Nucleus accumbens (tissue), 56 donors: Measurements from ENCODE around the gene DSN1.
A peak's percentile ranks its signal among the peaks of the same experiment; 100 is the strongest.
"Not testable (repeated sequence)": the region's sequence is repeated elsewhere in the genome, so short reads cannot be mapped to it uniquely, and the experiment has no call there.

ENCODE experiments used
- DNase-seq, 56 donors: peaks; one replicate each; lab custom pipeline; 2025; lab: John Stamatoyannopoulos, UW

DSN1 gene, protein sequence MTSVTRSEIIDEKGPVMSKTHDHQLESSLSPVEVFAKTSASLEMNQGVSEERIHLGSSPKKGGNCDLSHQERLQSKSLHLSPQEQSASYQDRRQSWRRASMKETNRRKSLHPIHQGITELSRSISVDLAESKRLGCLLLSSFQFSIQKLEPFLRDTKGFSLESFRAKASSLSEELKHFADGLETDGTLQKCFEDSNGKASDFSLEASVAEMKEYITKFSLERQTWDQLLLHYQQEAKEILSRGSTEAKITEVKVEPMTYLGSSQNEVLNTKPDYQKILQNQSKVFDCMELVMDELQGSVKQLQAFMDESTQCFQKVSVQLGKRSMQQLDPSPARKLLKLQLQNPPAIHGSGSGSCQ

DNA sequence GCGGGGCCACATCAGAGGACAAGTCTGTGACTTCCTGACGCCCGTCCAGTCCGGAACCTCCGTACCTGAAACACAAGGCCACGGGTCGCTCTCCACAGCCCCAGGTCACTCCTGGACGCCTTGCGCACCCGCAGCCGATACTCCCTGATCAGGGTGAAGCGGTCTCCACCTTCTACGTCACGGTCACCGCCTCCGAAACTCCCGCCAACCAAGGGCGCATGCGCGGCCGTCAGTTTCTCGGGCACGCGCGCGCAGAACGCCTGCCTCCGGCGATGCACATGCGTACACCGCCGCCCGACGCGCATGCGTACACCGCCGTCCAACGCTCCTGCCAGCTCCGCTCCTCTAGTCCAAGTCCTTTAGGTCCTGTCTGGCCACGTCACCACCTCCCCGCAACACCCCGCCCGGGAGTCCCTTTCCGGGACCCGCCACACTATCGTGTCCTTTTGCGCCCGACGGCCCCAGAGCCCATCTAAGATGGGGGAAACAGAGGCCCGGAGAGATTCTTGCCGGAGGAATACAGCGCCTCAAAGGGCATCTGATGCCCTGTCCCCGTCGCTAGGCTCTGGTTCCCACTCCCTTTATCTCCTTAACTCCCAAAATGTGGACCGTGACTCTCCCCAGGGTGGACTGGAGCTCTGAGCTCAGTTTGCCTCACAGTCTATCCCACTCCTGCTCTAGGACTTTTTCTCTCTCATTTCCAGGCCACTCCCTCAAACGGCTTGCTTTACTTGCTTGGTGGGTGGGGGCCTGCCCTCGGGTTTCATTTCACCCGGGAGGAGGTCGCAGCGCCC is at the start of gene DSN1:
TSS of gene DSN1 (minus strand) at position 167 of the 794 bp plus-strand sequence. CDS start 2,305 bp downstream, outside the sequence.
- peak in 55 of 56 donors; percentile 35 to 97 (median 89) for DNase-seq

DNA sequence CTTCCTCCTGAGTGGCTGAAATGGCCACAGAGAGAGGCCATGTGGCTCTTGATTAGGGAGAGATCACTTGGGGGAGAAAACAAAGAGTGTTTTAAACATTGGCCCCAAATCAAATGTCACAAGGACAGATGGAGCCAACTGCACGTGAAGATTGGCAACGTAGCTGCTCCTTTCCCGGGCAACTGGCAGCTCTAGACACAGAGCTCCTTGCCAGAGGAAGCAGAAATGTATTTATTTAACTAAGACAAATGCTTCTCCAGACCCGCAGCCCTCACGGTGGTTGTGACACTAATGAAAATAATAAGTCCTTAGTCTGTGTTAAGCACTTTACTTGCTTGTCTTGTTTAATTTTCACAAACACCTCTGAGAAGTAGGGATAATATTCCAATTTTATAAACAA is 49.6 kb upstream of the DSN1 start:
- peak in 1 of 56 donors; percentile 15 for DNase-seq

DNA sequence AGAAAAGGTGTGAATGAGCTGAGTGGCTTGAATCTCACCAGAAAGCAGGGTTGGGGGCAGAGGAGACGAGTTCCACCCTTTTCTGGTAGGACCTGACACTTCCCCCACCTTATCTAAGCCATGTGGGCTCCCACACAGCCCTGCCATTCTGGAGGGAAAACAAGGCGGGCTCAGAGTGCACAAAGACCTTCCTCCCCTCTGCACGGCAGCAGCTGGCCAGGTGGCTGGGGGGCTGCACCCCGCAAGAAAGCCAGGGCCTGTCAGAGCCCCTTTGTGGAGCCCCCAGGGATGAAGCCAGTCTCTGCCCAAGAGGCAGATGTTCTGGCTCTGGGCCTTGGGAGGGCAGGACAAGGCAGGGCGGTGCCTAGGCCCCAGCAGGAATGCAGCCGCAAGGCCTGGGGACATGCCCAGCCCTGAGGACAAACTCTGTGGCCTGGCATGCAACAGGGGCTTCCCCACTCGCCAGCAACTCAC is 48.4 kb upstream of the DSN1 start:
- DNase-seq, result peak in 43 of 56 donors; percentile 11 to 80 (median 53)

DNA sequence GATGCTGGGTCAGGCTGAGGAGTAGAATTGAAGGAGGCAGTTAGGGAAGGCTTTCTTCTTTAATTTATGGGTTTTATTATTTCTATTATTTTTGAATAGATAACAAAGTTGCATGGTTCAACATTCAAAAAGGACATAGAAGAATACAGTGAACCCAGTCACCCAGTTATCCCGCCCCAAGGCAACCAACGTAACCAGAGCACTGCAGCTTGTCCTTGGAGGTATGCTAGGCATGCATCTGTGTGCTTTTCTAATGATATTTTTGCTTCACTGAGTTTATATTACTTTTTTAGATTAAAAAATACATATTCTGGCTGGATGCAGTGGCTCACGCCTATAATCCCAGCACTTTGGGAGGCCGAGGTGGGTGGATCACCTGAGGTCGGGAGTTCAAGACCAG is 47.4 kb upstream of the DSN1 start:
- DNase-seq, result no peak

DNA sequence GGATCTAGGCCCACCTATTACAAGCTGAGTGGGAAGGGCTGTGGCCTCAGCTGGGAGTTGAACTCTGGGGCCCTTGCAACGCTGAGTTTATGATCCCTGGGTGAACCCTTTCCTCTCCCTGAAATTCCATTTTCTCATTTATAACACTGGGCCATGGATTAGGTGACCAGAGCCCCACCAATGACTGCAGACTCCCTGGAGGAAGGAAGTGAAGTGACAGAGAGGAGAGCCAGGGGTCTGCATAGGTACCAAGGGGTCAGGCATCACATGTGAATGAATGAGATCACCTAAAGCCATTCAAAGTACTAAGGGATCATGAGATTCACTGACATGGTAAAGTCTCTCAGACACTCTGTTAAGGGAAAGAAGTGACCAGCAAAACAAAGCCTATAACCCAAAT is 46.5 kb upstream of the DSN1 start:
- DNase-seq, result no peak

DNA sequence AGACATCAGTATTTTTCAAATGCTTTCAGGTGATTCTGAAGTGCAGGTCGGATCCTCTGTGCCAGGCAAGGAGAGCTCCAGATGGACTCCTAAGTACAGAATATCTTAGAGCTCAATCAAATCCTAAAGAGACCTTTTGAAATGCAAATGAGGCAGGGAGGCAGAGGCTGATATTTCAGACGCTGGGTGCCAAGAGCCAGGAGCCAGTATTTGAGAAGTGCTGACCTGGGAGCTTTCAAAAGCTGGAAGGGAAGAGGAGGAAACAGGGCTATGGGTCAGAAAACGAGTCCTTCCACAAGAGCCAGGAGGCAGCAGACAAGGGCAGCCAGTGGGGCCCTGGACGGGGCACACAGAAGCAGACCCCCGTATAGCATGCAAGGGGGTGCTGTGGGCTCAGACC is 46.1 kb upstream of the DSN1 start:
- peak in 1 of 56 donors; percentile 16 for DNase-seq

DNA sequence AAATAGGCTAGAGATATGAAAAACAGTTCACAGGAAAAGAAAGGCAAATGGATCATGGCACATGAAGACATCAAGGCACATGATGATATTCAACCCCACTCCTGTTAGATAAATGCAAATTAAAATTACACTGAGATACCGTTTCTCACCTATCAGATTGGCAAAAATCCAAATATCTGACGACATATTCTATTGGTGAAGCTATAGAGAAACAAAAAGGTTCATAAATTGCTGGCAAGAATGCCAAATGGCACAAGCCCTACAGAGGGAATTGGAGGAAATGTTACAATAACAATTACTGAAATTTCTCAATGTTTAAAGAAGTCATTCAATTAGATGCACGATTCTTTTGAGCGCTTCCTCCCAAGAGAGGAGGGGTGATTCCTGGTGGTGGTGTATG is 45.3 kb upstream of the DSN1 start:
- no peak for DNase-seq

DNA sequence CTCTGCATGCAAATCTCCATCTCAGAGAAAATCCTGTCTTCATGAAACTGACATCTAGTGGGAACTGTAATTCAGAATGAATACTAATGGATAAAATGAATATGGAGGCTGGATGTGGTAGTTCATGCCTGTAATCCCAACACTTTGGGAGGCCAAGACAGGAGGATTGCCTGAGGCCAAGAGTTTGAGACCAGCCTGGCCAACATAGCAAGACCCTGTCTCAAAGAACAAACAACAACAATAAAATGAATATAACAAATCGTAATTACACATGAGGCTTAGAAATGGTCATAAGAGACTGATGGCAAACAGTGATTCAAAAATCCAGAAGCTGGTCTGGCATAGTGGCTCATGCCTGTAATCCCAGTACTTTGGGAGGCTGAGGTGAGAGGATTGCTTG is 44.6 kb upstream of the DSN1 start:
- DNase-seq, result no peak

DNA sequence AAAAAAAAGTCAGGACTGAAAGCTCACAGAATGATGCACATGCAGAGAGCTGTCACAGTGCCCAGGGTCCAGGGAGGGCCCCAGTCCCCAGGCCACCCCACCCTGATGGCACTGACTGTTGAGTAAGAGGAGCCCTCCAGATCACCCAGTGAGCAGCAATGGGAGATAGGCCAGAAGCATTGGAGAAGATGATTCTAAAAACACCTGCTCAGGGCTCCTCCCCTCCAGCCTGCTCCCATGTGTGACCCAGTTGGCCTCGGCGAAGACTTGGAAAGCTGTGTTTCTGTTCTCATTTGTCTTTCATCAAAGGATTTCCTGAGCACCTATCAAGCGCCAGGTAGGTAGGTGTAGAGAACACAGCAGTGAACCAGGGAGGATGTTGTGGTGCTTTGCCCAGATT is 43.9 kb upstream of the DSN1 start:
- DNase-seq, result no peak

DNA sequence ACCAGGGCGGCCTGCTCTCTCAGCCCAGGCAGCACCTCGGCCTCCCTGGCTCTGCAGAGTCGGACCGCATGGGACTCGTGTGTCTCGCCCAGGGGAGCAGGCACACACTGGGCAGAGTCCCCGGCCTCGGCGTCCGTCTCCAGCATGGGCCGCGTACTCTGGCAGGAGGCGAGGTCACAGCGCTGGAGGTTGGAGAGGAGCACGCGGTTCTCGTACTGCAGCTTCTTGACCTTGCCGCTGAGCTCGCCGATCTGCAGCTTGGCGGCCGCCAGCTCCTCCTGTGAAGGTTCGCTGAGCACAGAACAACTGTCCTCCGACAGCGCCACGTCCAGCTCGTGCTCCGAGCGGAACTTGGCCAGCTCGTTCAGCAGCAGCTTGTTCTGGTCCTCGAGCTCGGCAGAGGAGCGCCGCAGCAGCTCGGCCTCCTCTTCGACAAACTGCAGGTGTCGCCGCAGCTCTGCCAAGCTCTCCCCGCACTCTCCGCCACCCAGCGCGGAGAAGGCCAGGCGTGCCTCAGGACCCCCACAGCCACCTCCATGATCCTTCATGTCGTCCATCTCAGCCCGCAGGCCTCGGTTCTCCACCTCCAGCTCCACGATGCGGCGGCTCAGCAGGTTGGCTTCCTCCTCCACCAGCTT is 42.0 kb upstream of the DSN1 start:
- peak in 2 of 56 donors; percentile 22 to 32 for DNase-seq

DNA sequence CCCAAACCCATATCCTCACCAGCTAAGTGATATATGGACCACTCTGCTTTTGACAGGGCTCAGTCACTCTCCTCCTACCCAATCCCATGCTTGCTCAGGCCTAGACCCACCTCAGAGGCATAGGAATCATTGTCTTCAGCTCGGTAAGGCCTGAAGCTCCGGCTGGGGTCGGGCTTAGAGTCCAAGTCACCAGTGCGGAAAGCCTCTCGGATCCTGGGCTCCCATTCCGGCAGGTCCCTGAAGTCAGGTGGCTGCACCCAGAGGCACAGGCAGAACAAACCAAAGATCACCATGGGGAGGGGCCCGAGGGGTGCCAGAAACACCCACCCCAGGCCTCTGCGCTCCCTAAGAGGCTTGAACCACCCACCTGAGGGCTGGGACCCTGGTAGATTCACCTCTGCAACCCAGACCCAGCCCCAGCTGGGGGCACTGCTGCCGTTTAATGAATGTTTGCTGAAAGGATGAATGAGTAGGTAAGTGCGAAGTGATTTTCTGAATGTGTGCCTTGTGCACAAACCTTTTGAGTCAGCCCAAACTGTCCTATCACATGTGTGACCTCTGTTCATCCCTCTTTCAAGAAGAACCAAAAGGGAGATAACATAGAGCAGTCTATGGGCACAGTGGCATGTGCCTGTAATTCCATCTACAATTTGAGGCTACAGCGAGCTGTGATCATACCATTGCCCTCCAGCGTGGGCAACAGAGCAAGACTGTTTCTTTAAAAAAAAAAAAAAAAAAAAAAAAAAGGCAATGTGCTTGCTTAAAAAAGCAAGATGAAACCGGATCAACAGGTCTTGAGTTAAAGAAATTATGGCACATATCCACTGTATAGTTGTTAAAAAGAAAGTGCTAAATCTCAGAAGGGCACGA is 39.3 kb upstream of the DSN1 start:
- no peak for DNase-seq

DNA sequence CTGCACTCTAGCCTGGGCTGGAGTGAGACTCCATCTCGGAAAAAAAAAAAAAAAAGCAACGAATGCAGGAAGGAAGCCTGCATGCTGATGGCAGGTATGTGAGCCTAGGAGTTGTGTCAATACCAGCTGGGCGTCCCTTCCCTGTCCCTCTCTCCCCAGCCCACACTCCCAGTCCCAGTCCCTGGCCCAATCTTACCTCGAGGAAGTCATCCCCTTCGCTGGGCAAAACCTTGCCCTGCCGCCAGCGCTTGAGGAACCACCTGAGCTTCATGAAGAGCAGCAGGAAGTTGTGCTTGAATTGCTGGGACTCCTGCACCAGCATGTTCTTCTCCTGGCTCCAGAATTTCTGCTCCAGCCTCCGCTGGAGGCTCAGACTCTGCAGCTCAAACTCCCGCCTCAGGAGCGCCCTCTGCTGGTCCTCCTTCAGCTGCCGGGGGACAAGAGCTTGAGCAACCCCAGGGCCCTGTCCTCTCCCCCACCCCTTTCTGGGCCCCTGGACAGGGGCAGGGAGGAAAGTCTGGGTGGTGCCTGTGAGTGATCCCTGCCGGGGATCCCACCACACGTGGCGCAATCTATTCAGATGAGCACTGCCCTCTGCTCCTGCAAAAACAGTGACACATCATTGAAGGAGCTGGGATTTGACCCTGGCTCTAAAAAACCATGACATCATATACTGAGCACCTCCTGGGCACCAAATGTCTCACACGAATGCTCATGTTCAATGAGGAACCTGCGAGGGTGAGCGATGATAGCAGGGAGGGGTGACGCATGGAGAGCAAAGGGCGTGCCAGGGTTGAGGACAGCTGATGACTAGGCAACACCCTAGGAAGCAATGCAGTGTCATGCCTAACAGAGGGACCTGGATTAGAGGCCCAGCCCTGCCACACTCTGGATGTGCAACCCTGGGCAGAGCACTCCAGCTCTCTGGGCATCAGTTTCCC is 35.0 kb upstream of the DSN1 start:
- DNase-seq, result peak in 10 of 56 donors; percentile 8 to 61 (median 18)

DNA sequence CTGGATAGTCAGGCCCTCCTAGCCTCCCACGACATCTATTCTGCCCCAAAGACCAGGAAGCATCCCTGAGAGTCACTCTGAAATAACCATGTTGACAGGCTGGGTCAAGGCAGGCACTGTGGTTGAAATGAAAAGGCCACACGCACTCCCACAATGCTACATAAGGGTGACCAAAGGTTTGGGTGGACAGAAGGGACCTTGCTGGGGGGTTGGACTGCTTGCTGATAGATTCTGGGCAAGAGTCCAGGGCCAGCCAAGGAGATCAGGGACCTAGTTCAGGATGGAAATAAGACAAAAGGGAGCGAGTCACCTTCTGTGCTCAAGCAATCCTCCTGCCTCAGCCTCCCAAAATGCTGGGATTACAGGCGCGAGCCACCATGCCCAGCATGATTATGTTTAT is 32.5 kb upstream of the DSN1 start:
- DNase-seq, result no peak

DNA sequence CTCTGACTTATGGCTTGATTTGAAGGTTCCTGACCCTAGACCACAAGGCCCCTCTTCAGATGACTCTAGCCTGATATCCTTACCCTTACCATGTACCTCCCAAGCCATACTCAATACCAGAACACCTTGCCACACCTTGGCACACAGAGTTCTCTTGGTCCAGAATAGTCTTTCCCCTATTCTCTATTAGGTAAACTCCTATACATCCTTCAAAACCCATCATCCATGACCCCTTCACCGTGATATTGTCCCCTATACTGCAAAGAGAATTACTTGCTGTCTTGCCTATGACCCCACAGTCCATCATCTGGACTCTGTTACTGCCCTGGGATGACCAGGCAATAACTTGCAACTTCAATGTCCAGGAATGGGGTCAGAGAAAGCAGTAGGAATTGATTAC is 31.8 kb upstream of the DSN1 start:
- DNase-seq, result no peak

DNA sequence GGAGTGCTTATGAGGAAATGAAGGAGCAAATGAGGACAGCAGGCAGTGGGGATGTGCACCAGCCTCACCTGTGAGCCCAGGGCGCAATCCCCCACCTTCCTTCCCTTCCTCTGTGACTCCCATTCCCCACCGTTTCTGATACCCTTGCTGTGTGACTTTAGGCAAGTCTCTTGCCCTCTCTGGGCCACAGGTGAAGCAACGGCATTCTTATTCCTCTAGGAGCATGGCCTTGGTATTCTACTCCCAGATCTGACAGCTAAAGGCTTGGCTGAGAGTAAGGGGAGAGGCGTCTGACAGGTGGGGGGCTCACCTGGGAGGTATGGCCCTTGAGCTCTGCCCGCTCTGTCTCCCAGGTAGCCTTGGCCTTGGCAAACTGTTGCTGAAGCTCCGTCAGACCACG is 30.9 kb upstream of the DSN1 start:
- DNase-seq, result no peak

DNA sequence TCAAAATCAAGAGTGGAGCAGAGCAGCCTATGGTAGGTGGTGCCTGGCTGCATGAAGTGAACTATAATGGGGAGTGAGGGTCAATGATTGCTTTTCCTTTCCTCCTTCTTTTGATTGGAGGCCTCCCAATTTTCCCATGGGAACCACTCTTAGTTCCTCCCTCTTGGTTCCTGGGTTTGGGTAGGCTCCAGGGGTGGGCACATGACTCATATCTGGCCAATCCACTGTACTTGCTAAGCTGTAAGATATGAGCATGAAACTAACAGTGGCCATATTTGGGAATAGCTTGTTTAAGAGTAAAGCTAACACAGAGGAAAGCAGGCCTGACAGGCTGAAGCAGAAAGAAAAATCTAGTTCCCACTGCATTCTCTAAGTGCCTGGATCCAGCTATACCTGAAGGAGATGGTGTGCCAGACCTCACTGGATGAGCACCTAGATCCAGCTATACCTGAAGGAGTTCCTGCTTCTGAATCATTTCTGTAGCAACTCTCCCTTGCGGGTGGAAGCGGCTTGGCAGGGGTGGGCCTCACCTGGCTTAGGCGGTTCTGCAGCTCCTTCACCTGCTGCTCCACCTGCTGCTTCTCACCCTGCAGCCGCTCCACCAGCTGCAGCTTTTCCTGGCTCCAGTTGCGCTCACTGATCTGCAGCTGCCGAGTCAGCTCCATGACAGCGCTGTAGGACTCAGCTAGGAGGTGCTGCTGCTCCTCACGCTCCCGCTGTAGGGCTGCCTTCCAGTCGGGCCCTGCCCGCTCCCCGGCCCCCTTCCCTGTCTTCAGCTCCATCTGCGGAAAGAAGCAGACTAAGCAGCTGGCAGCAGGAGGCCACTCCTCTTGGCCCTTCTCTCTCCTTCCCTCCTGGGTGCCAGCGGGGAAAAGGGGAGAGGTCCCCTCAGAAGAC is 29.0 kb upstream of the DSN1 start:
- peak in 9 of 56 donors; percentile 4 to 33 (median 22) for DNase-seq

DNA sequence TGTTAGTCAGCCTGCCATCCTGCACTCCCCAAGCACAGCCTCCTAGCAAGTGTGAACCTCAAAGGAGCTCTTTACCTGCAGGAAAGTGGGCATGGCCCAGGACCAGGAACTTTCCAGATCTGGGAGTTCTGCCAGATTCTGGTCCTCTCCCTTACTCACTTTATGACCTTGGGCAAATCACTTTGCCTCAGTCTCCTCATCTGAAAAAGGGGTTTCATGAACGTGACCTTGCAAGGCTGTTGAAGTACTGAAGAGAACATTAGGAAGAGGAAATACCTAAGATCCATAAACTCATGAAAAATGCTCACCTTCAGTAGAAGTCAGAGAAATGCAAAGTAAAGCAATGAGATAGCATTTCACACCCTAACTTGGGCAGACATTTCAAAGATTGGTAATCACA is 26.8 kb upstream of the DSN1 start:
- DNase-seq, result no peak

DNA sequence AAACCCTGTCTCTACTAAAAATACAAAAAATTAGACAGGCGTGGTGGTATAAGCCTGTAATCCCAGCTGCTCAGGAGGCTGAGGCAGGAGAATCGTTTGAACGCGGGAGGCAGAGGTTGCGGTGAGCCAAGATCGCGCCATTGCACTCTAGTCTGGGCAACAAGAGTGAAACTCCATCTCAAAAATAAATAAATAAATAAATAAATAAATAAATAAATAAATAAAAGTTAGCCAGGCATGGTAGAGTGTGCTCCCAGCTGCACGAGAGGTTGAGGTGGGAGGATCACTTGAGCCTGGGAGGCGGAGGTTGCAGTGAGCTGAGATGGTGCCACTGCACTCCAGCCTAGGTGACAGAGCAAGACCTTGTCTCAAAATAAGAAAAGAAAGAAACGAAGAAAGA is 25.8 kb upstream of the DSN1 start:
- DNase-seq, result not testable (repeated sequence)
